ENCODE results near the gene SAAL1. TPM values are rescaled to one million over a fixed set of nuclear protein-coding genes. Genes with fewer than 3 reads are reported as not detected.

The SAAL1 gene
- total RNA-seq, 2 experiments from 2014 or later = 21.0 to 21.7 TPM

- ChIA-PET CTCF (interaction anchor here (1.6 kb wide), 1 partner anchor 96 kb away, joined by 3 read pairs; no protein-coding TSS in a partner anchor), POLR2A (no interaction called here)
- Mint-ChIP-seq H3K9me3 (no peaks in the 10 kb centered on the region), H3K27me3 (peaks cover 20% of the 10 kb centered on the region), H3K27ac (no peak overlapping the region), H3K4me1 (peaks cover 19% of the 10 kb centered on the region), H3K36me3 (ENCODE audit: low read depth) (peaks cover under 1% of the 10 kb centered on the region), H3K4me3 (no peak overlapping the region)
- no peak for DNase-seq
These were observed 2.4 kb upstream of the SAAL1 start for GRCh38 chr11:18108254-18108653.

- no peaks in the 10 kb centered on the region for H3K9me3 Mint-ChIP-seq
- peaks cover 10% of the 10 kb centered on the region for H3K36me3 Mint-ChIP-seq (ENCODE audit: low read depth)
- ChIA-PET POLR2A (interaction anchor here (0.7 to 1.8 kb wide), 12 partner anchors 9 to 591 kb away, joined by 3 to 18 read pairs (median 4); partner anchors contain the start of genes HPS5 and SERGEF), CTCF (interaction anchor here (0.6 to 4.2 kb wide), 23 partner anchors 9 to 722 kb away, joined by 3 to 30 read pairs (median 5); partner anchors contain the start of genes HPS5 and SERGEF)
- no peak for DNase-seq
- H3K27ac Mint-ChIP-seq = no peak overlapping the region
- H3K27me3 Mint-ChIP-seq = peaks cover 11% of the 10 kb centered on the region
- no peak overlapping the region for H3K4me3 Mint-ChIP-seq
- peaks cover 21% of the 10 kb centered on the region for H3K4me1 Mint-ChIP-seq
These were observed 806 bp upstream of the SAAL1 start for GRCh38 chr11:18106688-18107087.

- H3K36me3 Mint-ChIP-seq (ENCODE audit: low read depth) = peaks cover 16% of the 10 kb centered on the region
- no peaks in the 10 kb centered on the region for H3K9me3 Mint-ChIP-seq
- no peak for DNase-seq
- ChIA-PET POLR2A (interaction anchor here (0.6 to 2.2 kb wide), 14 partner anchors 8 to 593 kb away, joined by 3 to 18 read pairs (median 4); partner anchors contain the start of genes GTF2H1, LDHA, SERGEF and TSG101), CTCF (interaction anchor here (0.7 to 4.2 kb wide), 20 partner anchors 11 to 659 kb away, joined by 3 to 30 read pairs (median 4); partner anchors contain the start of gene HPS5)
- H3K4me1 Mint-ChIP-seq = peaks cover 29% of the 10 kb centered on the region
- peak overlapping the region; percentile 92 for H3K4me3 Mint-ChIP-seq
- H3K27ac Mint-ChIP-seq = peak overlapping the region; percentile 82
- peaks cover under 1% of the 10 kb centered on the region for H3K27me3 Mint-ChIP-seq
These were observed 638 bp downstream of the SAAL1 start for GRCh38 chr11:18105086-18105801.

- Mint-ChIP-seq H3K4me3 (no peak overlapping the region), H3K4me1 (peaks cover 23% of the 10 kb centered on the region), H3K27ac (no peak overlapping the region), H3K27me3 (no peaks in the 10 kb centered on the region), H3K9me3 (no peaks in the 10 kb centered on the region), H3K36me3 (ENCODE audit: low read depth) (peaks cover 26% of the 10 kb centered on the region)
- CTCF ChIA-PET = interaction anchor here (1.7 kb wide), 1 partner anchor 14 kb away, joined by 4 read pairs; no protein-coding TSS in a partner anchor
- DNase-seq = no peak
- POLR2A ChIA-PET = no interaction called here
These were observed 4.8 kb downstream of the SAAL1 start for GRCh38 chr11:18100926-18101656.

GRCh38 chr11:18093959-18094358, 11.9 kb downstream of the SAAL1 start:
- Mint-ChIP-seq H3K4me3 (no peak overlapping the region), H3K36me3 (ENCODE audit: low read depth) (peaks cover 47% of the 10 kb centered on the region), H3K9me3 (no peaks in the 10 kb centered on the region), H3K27me3 (no peaks in the 10 kb centered on the region), H3K4me1 (no peaks in the 10 kb centered on the region), H3K27ac (no peak overlapping the region)
- POLR2A ChIA-PET = interaction anchor here (1.4 kb wide), 1 partner anchor 12 kb away, joined by 8 read pairs; the partner anchor contains the start of gene SAAL1
- no peak for DNase-seq
- CTCF ChIA-PET = interaction anchor here (1.0 to 1.3 kb wide), 2 partner anchors 10 to 12 kb away, joined by 4 to 5 read pairs; partner anchors contain the start of gene SAAL1

GRCh38 chr11:18091731-18092130, 14.2 kb downstream of the SAAL1 start:
- ChIA-PET CTCF (interaction anchor here (5.0 kb wide), 1 partner anchor 14 kb away, joined by 28 read pairs; the partner anchor contains the start of gene SAAL1), POLR2A (interaction anchor here (0.9 kb wide), 1 partner anchor 15 kb away, joined by 3 read pairs; the partner anchor contains the start of gene SAAL1)
- no peaks in the 10 kb centered on the region for H3K27me3 Mint-ChIP-seq
- no peak overlapping the region for H3K4me3 Mint-ChIP-seq
- no peak for DNase-seq
- H3K27ac Mint-ChIP-seq = no peak overlapping the region
- no peaks in the 10 kb centered on the region for H3K4me1 Mint-ChIP-seq
- H3K36me3 Mint-ChIP-seq (ENCODE audit: low read depth) = peaks cover 60% of the 10 kb centered on the region
- H3K9me3 Mint-ChIP-seq = no peaks in the 10 kb centered on the region

- Mint-ChIP-seq H3K4me1 (no peaks in the 10 kb centered on the region), H3K27me3 (no peaks in the 10 kb centered on the region), H3K9me3 (no peaks in the 10 kb centered on the region), H3K27ac (no peak overlapping the region), H3K36me3 (ENCODE audit: low read depth) (peaks cover 55% of the 10 kb centered on the region), H3K4me3 (no peak overlapping the region)
- no peak for DNase-seq
- POLR2A ChIA-PET = no interaction called here
- CTCF ChIA-PET = interaction anchor here (5.0 kb wide), 1 partner anchor 17 kb away, joined by 28 read pairs; the partner anchor contains the start of gene SAAL1
These were observed 16.9 kb downstream of the SAAL1 start for GRCh38 chr11:18088966-18089365.

- H3K36me3 Mint-ChIP-seq (ENCODE audit: low read depth) = peaks cover 57% of the 10 kb centered on the region
- DNase-seq = no peak
- POLR2A ChIA-PET = no interaction called here
These were observed 17.5 kb downstream of the SAAL1 start for GRCh38 chr11:18088366-18088765.

GRCh38 chr11:18081551-18081950, 24.3 kb downstream of the SAAL1 start:
- DNase-seq = no peak
- Mint-ChIP-seq H3K27ac (no peak overlapping the region), H3K36me3 (ENCODE audit: low read depth) (peaks cover 34% of the 10 kb centered on the region), H3K27me3 (no peaks in the 10 kb centered on the region), H3K9me3 (no peaks in the 10 kb centered on the region), H3K4me1 (no peaks in the 10 kb centered on the region), H3K4me3 (no peak overlapping the region)
- ChIA-PET CTCF (interaction anchor here (1.1 kb wide), 1 partner anchor 24 kb away, joined by 4 read pairs; the partner anchor contains the start of gene SAAL1), POLR2A (no interaction called here)

More at GRCh38 chr11:18088366-18088765, 17.5 kb downstream of the SAAL1 start:
- H3K9me3 Mint-ChIP-seq = no peaks in the 10 kb centered on the region
- H3K4me1 Mint-ChIP-seq = no peaks in the 10 kb centered on the region
- no peak overlapping the region for H3K4me3 Mint-ChIP-seq
- H3K27me3 Mint-ChIP-seq = no peaks in the 10 kb centered on the region
- H3K27ac Mint-ChIP-seq = no peak overlapping the region
- CTCF ChIA-PET = interaction anchor here (5.0 kb wide), 1 partner anchor 18 kb away, joined by 28 read pairs; the partner anchor contains the start of gene SAAL1

- H3K4me1 Mint-ChIP-seq = no peaks in the 10 kb centered on the region
- ChIA-PET CTCF (interaction anchor here (1.1 kb wide), 1 partner anchor 25 kb away, joined by 4 read pairs; the partner anchor contains the start of gene SAAL1), POLR2A (no interaction called here)
- H3K27me3 Mint-ChIP-seq = no peaks in the 10 kb centered on the region
- DNase-seq = no peak
- H3K27ac Mint-ChIP-seq = no peak overlapping the region
- no peak overlapping the region for H3K4me3 Mint-ChIP-seq
- H3K36me3 Mint-ChIP-seq (ENCODE audit: low read depth) = peaks cover 33% of the 10 kb centered on the region
- no peaks in the 10 kb centered on the region for H3K9me3 Mint-ChIP-seq
These were observed 25.4 kb downstream of the SAAL1 start for GRCh38 chr11:18080451-18080850.

- ChIA-PET POLR2A (no interaction called here), CTCF (no interaction called here)
- no peak for DNase-seq
- Mint-ChIP-seq H3K9me3 (no peaks in the 10 kb centered on the region), H3K36me3 (ENCODE audit: low read depth) (peaks cover 29% of the 10 kb centered on the region), H3K4me1 (no peaks in the 10 kb centered on the region), H3K4me3 (no peak overlapping the region), H3K27me3 (no peaks in the 10 kb centered on the region), H3K27ac (no peak overlapping the region)
These were observed 27.0 kb downstream of the SAAL1 start for GRCh38 chr11:18078909-18079308.

- ChIA-PET CTCF (no interaction called here), POLR2A (no interaction called here)
- Mint-ChIP-seq H3K27ac (no peak overlapping the region), H3K36me3 (ENCODE audit: low read depth) (peaks cover 11% of the 10 kb centered on the region), H3K4me3 (no peak overlapping the region), H3K4me1 (no peaks in the 10 kb centered on the region), H3K9me3 (no peaks in the 10 kb centered on the region), H3K27me3 (no peaks in the 10 kb centered on the region)
- no peak for DNase-seq
These were observed 30.4 kb downstream of the SAAL1 start for GRCh38 chr11:18075444-18075843.

All from activated CD4-positive, alpha-beta memory T cell treated with anti-CD3 and anti-CD28 coated beads, Interleukin-2, amount 10 ng/mL, durations not matched to agents 7 days and 5 days (primary cell).